ENCODE results near the gene KRTAP10-10.
"Not testable (repeated sequence)": the region's sequence is repeated elsewhere in the genome, so short reads cannot be mapped to it uniquely, and the experiment has no call there.

Gene KRTAP10-10

GRCh38 chr21:44636209-44637017 is 743 bp upstream of the KRTAP10-10 start:
- TF ChIP-seq GATA3 (IDR thresholded peaks at IDR 0.05; ENCODE audit: low read depth, low read length), result no peak

GRCh38 chr21:44639331-44639655 is 2.1 kb downstream of the KRTAP10-10 start:
- TF ChIP-seq GATA2 (IDR thresholded peaks at IDR 0.05; ENCODE audit: low read depth, low read length), result no peak
- TF ChIP-seq GATA3 (IDR thresholded peaks at IDR 0.05; ENCODE audit: low read depth, low read length), result no peak

- no peak for TF ChIP-seq GATA2 (IDR thresholded peaks at IDR 0.05; ENCODE audit: low read depth, low read length)
- no peak for TF ChIP-seq GATA3 (IDR thresholded peaks at IDR 0.05; ENCODE audit: low read depth, low read length)
Observed at GRCh38 chr21:44640761-44641160, 3.6 kb downstream of the KRTAP10-10 start.

- TF ChIP-seq GATA3 (IDR thresholded peaks at IDR 0.05; ENCODE audit: low read depth, low read length) (no peak), GATA2 (IDR thresholded peaks at IDR 0.05; ENCODE audit: low read depth, low read length) (no peak)
Observed at GRCh38 chr21:44643741-44644310, 6.7 kb downstream of the KRTAP10-10 start.

GRCh38 chr21:44644878-44645277 is 7.7 kb downstream of the KRTAP10-10 start:
- no peak for TF ChIP-seq GATA3 (IDR thresholded peaks at IDR 0.05; ENCODE audit: low read depth, low read length)
- no peak for TF ChIP-seq GATA2 (IDR thresholded peaks at IDR 0.05; ENCODE audit: low read depth, low read length)

GRCh38 chr21:44646366-44647221 is 9.4 kb downstream of the KRTAP10-10 start, which contains the start of gene KRTAP10-11:
KRTAP10-11 (plus strand) TSS chr21:44646414; CDS start chr21:44646459, 45 bp downstream.
- TF ChIP-seq GATA3, GATA2 (IDR thresholded peaks at IDR 0.05; ENCODE audit: low read depth, low read length): not testable (repeated sequence)

GRCh38 chr21:44647222-44647552 is 10.0 kb downstream of the KRTAP10-10 start:
- TF ChIP-seq GATA3 (IDR thresholded peaks at IDR 0.05; ENCODE audit: low read depth, low read length) (no peak), GATA2 (IDR thresholded peaks at IDR 0.05; ENCODE audit: low read depth, low read length) (no peak)

GRCh38 chr21:44648557-44649311 is 11.6 kb downstream of the KRTAP10-10 start:
- TF ChIP-seq GATA2 (IDR thresholded peaks at IDR 0.05; ENCODE audit: low read depth, low read length), result no peak
- TF ChIP-seq GATA3 (IDR thresholded peaks at IDR 0.05; ENCODE audit: low read depth, low read length), result no peak

GRCh38 chr21:44649521-44650100 is 12.5 kb downstream of the KRTAP10-10 start:
- TF ChIP-seq GATA3 (IDR thresholded peaks at IDR 0.05; ENCODE audit: low read depth, low read length) (no peak), GATA2 (IDR thresholded peaks at IDR 0.05; ENCODE audit: low read depth, low read length) (no peak)

- TF ChIP-seq GATA2 (IDR thresholded peaks at IDR 0.05; ENCODE audit: low read depth, low read length), result no peak
- no peak for TF ChIP-seq GATA3 (IDR thresholded peaks at IDR 0.05; ENCODE audit: low read depth, low read length)
Observed at GRCh38 chr21:44650265-44650972, 13.3 kb downstream of the KRTAP10-10 start.

GRCh38 chr21:44650973-44651675 is 14.0 kb downstream of the KRTAP10-10 start:
- TF ChIP-seq GATA3 (IDR thresholded peaks at IDR 0.05; ENCODE audit: low read depth, low read length) (no peak), GATA2 (IDR thresholded peaks at IDR 0.05; ENCODE audit: low read depth, low read length) (no peak)

GRCh38 chr21:44653123-44653522 is 16.0 kb downstream of the KRTAP10-10 start:
- no peak for TF ChIP-seq GATA3 (IDR thresholded peaks at IDR 0.05; ENCODE audit: low read depth, low read length)
- no peak for TF ChIP-seq GATA2 (IDR thresholded peaks at IDR 0.05; ENCODE audit: low read depth, low read length)

All from SH-SY5Y (cell line).